Measurements from ENCODE around the gene PDCD1. TPM values are rescaled to one million over a fixed set of nuclear protein-coding genes. Genes with fewer than 3 reads are reported as not detected.
"Not testable (repeated sequence)": the region's sequence is repeated elsewhere in the genome, so short reads cannot be mapped to it uniquely, and the experiment has no call there.

PDCD1 gene
- total and polyA plus RNA-seq, 9 donors: 0.13 to 0.57 (median 0.27) TPM; not detected in 2

DNA sequence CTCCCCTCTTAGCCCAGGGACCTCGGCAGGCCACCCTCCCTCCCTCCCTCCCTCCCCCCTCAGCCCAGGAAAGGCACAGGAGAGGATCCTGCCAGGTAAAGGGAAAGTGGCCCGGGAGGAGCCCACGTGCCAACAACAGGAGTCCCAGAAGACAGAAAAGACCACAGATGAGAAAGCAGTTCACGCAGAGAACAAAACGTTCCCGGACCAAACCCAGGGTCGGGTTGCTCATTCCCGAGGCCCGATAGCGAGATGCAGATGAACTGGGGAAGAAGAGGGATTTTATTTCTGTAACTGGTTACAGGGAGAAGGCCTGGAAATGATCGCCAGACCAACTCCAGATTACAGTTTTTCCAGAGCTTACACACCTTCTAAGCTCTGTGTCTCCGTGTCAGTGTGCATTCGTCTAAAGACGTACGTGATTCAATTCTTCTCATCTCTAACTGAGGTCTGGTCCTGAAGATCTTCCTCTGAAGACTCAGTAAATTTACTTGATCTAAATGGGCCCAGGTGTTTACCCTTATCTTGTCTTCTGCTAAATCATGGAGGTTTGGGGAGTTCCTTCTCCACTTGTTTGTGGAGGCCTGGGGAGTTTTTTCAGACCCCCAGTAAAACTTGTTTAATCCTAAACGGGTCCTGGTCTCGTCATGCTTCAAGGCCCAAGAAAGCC is 50.5 kb downstream of the PDCD1 start:
- H3K4me3 ChIP-seq: no peak overlapping the region
- no peaks in the 10 kb centered on the region for H3K9me3 ChIP-seq
- H3K27ac ChIP-seq: no peak overlapping the region
- DNase-seq: peak in 3 of 5 donors; percentile 18 to 71 (median 43)
- no peaks in the 10 kb centered on the region for H3K36me3 ChIP-seq
- H3K4me1 ChIP-seq (ENCODE audit: insufficient read depth): peaks cover 3% of the 10 kb centered on the region
- H3K27me3 ChIP-seq: no peaks in the 10 kb centered on the region
- WGBS, 3 donors: 49 to 55% (median 52%) methylated on average over 16 to 17 of the region's 17 CpGs
- intact Hi-C loops (cut with DNase I): no loop called here
- TF ChIP-seq EP300 (IDR thresholded peaks at IDR 0.05): no peak

DNA sequence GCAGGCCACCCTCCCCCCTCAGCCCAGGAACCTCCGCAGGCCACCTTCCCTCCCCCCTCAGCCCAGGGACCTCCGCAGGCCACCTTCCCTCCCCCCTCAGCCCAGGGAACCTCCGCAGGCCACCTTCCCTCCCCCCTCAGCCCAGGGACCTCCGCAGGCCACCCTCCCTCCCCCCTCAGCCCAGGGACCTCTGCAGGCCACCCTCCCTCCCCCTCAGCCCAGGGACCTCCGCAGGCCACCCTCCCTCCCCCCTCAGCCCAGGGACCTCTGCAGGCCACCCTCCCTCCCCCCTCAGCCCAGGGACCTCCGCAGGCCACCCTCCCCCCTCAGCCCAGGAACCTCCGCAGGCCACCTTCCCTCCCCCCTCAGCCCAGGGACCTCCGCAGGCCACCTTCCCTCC is 52.5 kb downstream of the PDCD1 start:
- WGBS, 3 donors: 32% methylated on average over 2 of the region's 8 CpGs; no CpG with 5 or more reads in 2 of the 3 donors
- DNase-seq: not testable (repeated sequence)

DNA sequence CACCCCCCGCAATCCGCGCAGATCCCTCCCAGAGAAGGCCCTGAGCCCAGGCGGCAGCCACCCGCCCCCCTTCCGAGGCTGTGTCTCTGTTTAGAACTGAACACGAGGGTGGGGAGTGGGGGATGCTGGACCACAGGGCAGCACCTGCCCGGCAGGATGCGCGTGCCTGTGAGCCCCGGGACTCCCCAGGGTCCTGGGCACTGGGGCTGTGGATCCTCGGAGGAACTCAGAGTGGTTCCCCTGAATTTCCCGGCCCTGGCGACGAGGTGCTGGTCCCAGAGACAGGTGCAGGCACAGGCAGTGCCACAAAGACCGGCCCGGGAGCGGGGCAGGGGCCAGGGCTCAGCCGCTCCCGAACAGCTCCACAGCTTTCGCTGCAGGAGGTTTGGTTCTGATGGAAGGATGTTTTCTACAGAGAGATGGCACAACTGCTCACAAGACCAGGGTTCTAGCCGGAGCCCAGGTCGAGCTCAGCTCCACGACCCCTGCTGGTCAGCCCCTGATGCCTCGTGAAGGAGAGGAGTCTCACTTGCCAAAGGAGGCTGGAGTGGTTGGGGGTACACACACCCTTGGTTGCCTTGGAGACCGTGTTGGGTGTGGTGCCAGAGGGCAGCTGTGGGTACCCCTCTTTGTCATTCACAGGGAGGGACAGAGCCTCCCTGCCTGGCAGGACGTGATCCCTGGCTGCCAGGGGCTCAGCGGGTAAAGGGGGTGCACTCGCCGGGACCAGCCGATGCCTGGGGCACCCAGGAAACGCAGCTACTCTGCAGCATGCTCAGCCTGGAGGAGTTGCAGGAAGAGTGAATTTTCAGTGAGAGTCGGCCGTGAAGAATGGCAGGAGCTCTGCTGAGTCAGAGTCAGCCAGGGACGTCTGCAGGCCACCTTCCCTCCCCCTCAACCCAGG is 54.1 kb downstream of the PDCD1 start:
- no peaks in the 10 kb centered on the region for H3K27me3 ChIP-seq
- peak in 4 of 5 donors; percentile 15 to 40 (median 22) for DNase-seq
- peaks cover 3% of the 10 kb centered on the region for H3K4me1 ChIP-seq (ENCODE audit: insufficient read depth)
- H3K27ac ChIP-seq: no peak overlapping the region
- no peaks in the 10 kb centered on the region for H3K9me3 ChIP-seq
- H3K36me3 ChIP-seq: no peaks in the 10 kb centered on the region
- WGBS, 3 donors: 9 to 15% (median 14%) methylated on average over 27 to 35 of the region's 35 CpGs
- intact Hi-C loops (cut with DNase I): no loop called here
- peak overlapping the region; percentile 25 for H3K4me3 ChIP-seq
- TF ChIP-seq, protein P1, sequence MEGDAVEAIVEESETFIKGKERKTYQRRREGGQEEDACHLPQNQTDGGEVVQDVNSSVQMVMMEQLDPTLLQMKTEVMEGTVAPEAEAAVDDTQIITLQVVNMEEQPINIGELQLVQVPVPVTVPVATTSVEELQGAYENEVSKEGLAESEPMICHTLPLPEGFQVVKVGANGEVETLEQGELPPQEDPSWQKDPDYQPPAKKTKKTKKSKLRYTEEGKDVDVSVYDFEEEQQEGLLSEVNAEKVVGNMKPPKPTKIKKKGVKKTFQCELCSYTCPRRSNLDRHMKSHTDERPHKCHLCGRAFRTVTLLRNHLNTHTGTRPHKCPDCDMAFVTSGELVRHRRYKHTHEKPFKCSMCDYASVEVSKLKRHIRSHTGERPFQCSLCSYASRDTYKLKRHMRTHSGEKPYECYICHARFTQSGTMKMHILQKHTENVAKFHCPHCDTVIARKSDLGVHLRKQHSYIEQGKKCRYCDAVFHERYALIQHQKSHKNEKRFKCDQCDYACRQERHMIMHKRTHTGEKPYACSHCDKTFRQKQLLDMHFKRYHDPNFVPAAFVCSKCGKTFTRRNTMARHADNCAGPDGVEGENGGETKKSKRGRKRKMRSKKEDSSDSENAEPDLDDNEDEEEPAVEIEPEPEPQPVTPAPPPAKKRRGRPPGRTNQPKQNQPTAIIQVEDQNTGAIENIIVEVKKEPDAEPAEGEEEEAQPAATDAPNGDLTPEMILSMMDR (IDR thresholded peaks at IDR 0.05): no peak
- no peak for TF ChIP-seq POLR2A (IDR thresholded peaks at IDR 0.05)
- TF ChIP-seq EP300 (IDR thresholded peaks at IDR 0.05): no peak

More for the DNA sequence above, 52.5 kb downstream of the PDCD1 start:
- H3K4me3 ChIP-seq; H3K4me1 ChIP-seq (ENCODE audit: insufficient read depth); H3K9me3 ChIP-seq; H3K36me3 ChIP-seq; intact Hi-C loops (cut with DNase I); H3K27ac ChIP-seq; H3K27me3 ChIP-seq: not testable (repeated sequence)

DNA sequence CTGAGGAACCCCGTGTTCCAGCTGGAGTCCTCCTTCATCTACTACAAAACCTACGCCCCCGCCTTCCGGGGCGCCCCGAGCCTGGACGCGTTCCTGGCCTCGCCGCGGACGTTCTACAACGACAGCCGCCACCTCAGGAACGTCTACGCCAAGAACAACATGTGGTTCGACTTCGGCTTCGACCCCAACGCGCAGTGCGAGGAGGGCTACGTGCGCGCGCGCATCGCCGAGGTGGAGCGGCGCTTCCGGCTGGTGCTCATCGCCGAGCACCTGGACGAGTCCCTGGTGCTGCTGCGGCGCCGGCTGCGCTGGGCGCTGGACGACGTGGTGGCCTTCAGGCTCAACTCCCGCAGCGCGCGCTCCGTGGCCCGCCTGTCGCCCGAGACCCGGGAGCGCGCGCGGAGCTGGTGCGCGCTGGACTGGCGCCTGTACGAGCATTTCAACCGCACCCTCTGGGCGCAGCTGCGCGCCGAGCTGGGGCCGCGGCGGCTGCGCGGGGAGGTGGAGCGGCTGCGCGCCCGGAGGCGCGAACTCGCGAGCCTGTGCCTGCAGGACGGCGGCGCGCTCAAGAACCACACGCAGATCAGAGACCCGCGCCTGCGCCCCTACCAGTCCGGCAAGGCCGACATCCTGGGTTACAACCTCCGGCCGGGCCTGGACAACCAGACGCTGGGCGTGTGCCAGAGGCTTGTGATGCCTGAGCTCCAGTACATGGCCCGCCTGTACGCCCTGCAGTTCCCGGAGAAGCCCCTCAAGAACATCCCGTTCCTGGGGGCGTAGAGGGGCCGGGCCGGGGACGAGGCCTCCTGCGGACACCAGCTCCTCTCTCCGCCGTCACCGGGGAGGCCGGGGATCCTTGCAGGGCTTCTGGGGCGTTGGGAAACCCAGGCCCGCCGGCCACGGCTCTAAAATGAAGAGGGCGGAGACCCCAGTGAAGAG is 55.0 kb downstream of the PDCD1 start:
- no peak overlapping the region for H3K27ac ChIP-seq
- no peaks in the 10 kb centered on the region for H3K27me3 ChIP-seq
- H3K4me3 ChIP-seq: peak overlapping the region; percentile 25
- TF ChIP-seq POLR2A (IDR thresholded peaks at IDR 0.05): no peak
- no peak for TF ChIP-seq EP300 (IDR thresholded peaks at IDR 0.05)
- TF ChIP-seq, protein P1 (IDR thresholded peaks at IDR 0.05): no peak
- intact Hi-C loops (cut with DNase I): no loop called here
- DNase-seq: peak; percentile 38 to 89 (median 59)
- peaks cover 3% of the 10 kb centered on the region for H3K4me1 ChIP-seq (ENCODE audit: insufficient read depth)
- no peaks in the 10 kb centered on the region for H3K9me3 ChIP-seq
- WGBS, 3 donors: 1% methylated on average over 90 to 109 of the region's 109 CpGs
- no peaks in the 10 kb centered on the region for H3K36me3 ChIP-seq

Measured in ovary (tissue), 9 donors.